Suppressor macrophage (primary cell): ENCODE results near the gene AFF3.

Experiments used
- DNase-seq, 4 experiments: peaks; one replicate each; pipeline ENCODE4 v3.0.0-alpha.2; 2020 to 2022

AFF3 gene

GRCh38 chr2:99573634-99574251 is 568.6 kb downstream of the AFF3 start:
- no peak for DNase-seq

- no peak for DNase-seq
Observed at GRCh38 chr2:99572373-99573164, 569.8 kb downstream of the AFF3 start.

- DNase-seq, result no peak
Observed at GRCh38 chr2:99571954-99572353, 570.4 kb downstream of the AFF3 start.

- DNase-seq, result no peak
Observed at GRCh38 chr2:99571533-99571932, 570.9 kb downstream of the AFF3 start.

- DNase-seq, result no peak
Observed at GRCh38 chr2:99571021-99571420, 571.4 kb downstream of the AFF3 start.

GRCh38 chr2:99569386-99569785 is 573.0 kb downstream of the AFF3 start:
- no peak for DNase-seq

GRCh38 chr2:99565227-99565626 is 577.2 kb downstream of the AFF3 start:
- DNase-seq, result no peak

GRCh38 chr2:99562516-99562915 is 579.9 kb downstream of the AFF3 start:
- DNase-seq, result no peak

- DNase-seq, result no peak
Observed at GRCh38 chr2:99561804-99562203, 580.6 kb downstream of the AFF3 start.

- peak; percentile 78 to 93 (median 90) for DNase-seq
Observed at GRCh38 chr2:99559075-99559662, 583.2 kb downstream of the AFF3 start.

- DNase-seq, result peak; percentile 61 to 84 (median 72)
Observed at GRCh38 chr2:99555404-99555803, 587.0 kb downstream of the AFF3 start.

- no peak for DNase-seq
Observed at GRCh38 chr2:99554871-99555270, 587.5 kb downstream of the AFF3 start.

GRCh38 chr2:99554238-99554637 is 588.2 kb downstream of the AFF3 start:
- no peak for DNase-seq

GRCh38 chr2:99552529-99552928 is 589.9 kb downstream of the AFF3 start:
- no peak for DNase-seq

- DNase-seq, result no peak
Observed at GRCh38 chr2:99550368-99550767, 592.0 kb downstream of the AFF3 start.

GRCh38 chr2:99545604-99546003 is 596.8 kb downstream of the AFF3 start:
- DNase-seq, result no peak

- no peak for DNase-seq
Observed at GRCh38 chr2:99545066-99545465, 597.3 kb downstream of the AFF3 start.

- DNase-seq, result no peak
Observed at GRCh38 chr2:99544608-99545007, 597.8 kb downstream of the AFF3 start.

- DNase-seq, result no peak
Observed at GRCh38 chr2:99543247-99543646, 599.1 kb downstream of the AFF3 start.

GRCh38 chr2:99537910-99538485 is 604.4 kb downstream of the AFF3 start:
- no peak for DNase-seq

GRCh38 chr2:99524056-99524455 is 618.3 kb downstream of the AFF3 start:
- DNase-seq, result no peak

GRCh38 chr2:99522157-99522556 is 620.2 kb downstream of the AFF3 start:
- DNase-seq, result no peak

- DNase-seq, result no peak
Observed at GRCh38 chr2:99520813-99521212, 621.6 kb downstream of the AFF3 start.

GRCh38 chr2:99520195-99520594 is 622.2 kb downstream of the AFF3 start:
- DNase-seq, result no peak
